VCaP (cell line): ENCODE results near the gene DDAH1.

Experiments
- H3K27ac ChIP-seq: fragments of 450-650 bp; 2 replicates; pipeline ENCODE4 v1.5.1; 2017
- CTCF ChIP-seq: fragments of 450-650 bp; conservative IDR thresholded peaks from 2 replicates; pipeline ENCODE4 v1.5.1; 2017; ENCODE audit warnings: mild to moderate bottlenecking, moderate library complexity

DDAH1 gene

GRCh38 chr1:85438353-85438752, 26.6 kb downstream of the DDAH1 start:
- TF ChIP-seq CTCF = no peak
- H3K27ac ChIP-seq = no peak overlapping the region

GRCh38 chr1:85437139-85437538, 27.8 kb downstream of the DDAH1 start:
- H3K27ac ChIP-seq = no peak overlapping the region
- no peak for TF ChIP-seq CTCF

GRCh38 chr1:85433096-85433495, 31.9 kb downstream of the DDAH1 start:
- H3K27ac ChIP-seq = no peak overlapping the region
- no peak for TF ChIP-seq CTCF

GRCh38 chr1:85428471-85429089, 36.4 kb downstream of the DDAH1 start:
- no peak for TF ChIP-seq CTCF

GRCh38 chr1:85427849-85428248, 37.1 kb downstream of the DDAH1 start:
- H3K27ac ChIP-seq = peak overlapping the region; percentile 80
- no peak for TF ChIP-seq CTCF

More at GRCh38 chr1:85428471-85429089, 36.4 kb downstream of the DDAH1 start:
- H3K27ac ChIP-seq = peak overlapping the region; percentile 80

- peak overlapping the region; percentile 80 for H3K27ac ChIP-seq
- no peak for TF ChIP-seq CTCF
These were observed 37.6 kb downstream of the DDAH1 start for GRCh38 chr1:85427331-85427730.

- no peak overlapping the region for H3K27ac ChIP-seq
- TF ChIP-seq CTCF = no peak
These were observed 43.8 kb downstream of the DDAH1 start for GRCh38 chr1:85421179-85421578.
